Omental fat pad (tissue), 4 donors: Measurements from ENCODE around the gene ZNRF2. TPM values are rescaled to one million over a fixed set of nuclear protein-coding genes. Genes with fewer than 3 reads are reported as not detected.

Source experiments
- ATAC-seq: fragments of 150-250 bp; one replicate; pipeline ENCODE4 v1.9.1; 2016; ENCODE audit warnings: mild to moderate bottlenecking, moderate library complexity; ENCODE audit not compliant: low FRiP score
- DNase-seq: peaks from one replicate; pipeline ENCODE4 v3.0.0-alpha.2; 2019; ENCODE audit warnings: low spot score
- CTCF ChIP-seq, 3 donors: fragments of 450-650 bp; IDR thresholded peaks; one replicate each; pipeline ENCODE4 v1.5.1; 2016 to 2017; ENCODE audit warnings: antibody characterized with exemption in 3 of 3, mild to moderate bottlenecking in 3 of 3, moderate library complexity in 2 of 3
- total RNA-seq, 4 donors: library from RNA; depleted of rRNA; stranded (reverse); fragments of >200 nt; gene quantifications; one replicate each; pipeline ENCODE4 v1.1.0, GENCODE V29; 2016

ZNRF2 gene
- 10 to 100 TPM; 14.9 to 23.3 (median 18.6) TPM for total RNA-seq

GRCh38 chr7:30284298-30285066 is at the start of gene ZNRF2:
Gene ZNRF2, plus strand, starts transcription at chr7:30284597. Its CDS starts 761 bp downstream, at chr7:30285358.
- ATAC-seq (peak; percentile 97), DNase-seq (peak; percentile 93)
- no peak for TF ChIP-seq CTCF (IDR thresholded peaks at IDR 0.05)

GRCh38 chr7:30237271-30237695 is 47.1 kb upstream of the ZNRF2 start:
- no peak for ATAC-seq
- no peak for DNase-seq
- TF ChIP-seq CTCF (IDR thresholded peaks at IDR 0.05) = no peak

- TF ChIP-seq CTCF (IDR thresholded peaks at IDR 0.05) = no peak
- ATAC-seq (no peak), DNase-seq (peak; percentile 35)
These were observed 45.5 kb upstream of the ZNRF2 start for GRCh38 chr7:30238721-30239441.

- no peak for TF ChIP-seq CTCF (IDR thresholded peaks at IDR 0.05)
- ATAC-seq (no peak), DNase-seq (no peak)
These were observed 44.1 kb upstream of the ZNRF2 start for GRCh38 chr7:30240106-30240800.

GRCh38 chr7:30241767-30242166 is 42.6 kb upstream of the ZNRF2 start:
- ATAC-seq (no peak), DNase-seq (no peak)
- TF ChIP-seq CTCF (IDR thresholded peaks at IDR 0.05) = no peak

- TF ChIP-seq CTCF (IDR thresholded peaks at IDR 0.05) = no peak
- DNase-seq (no peak), ATAC-seq (no peak)
These were observed 40.1 kb upstream of the ZNRF2 start for GRCh38 chr7:30244340-30244739.
